HEK293 (cell line): ENCODE measurements around the gene SLC28A2.
A peak's percentile ranks its signal among the peaks of the same experiment; 100 is the strongest.

ENCODE experiments used
- CTCF ChIA-PET: fragments of 350-600 bp; formaldehyde crosslinking; extraction: SDS; loops from one replicate; lab custom pipeline; 2021; ENCODE audit warnings: antibody characterized with exemption; lab: Yijun Ruan, JAX
- POLR2A ChIA-PET: fragments of 300-600 bp; formaldehyde crosslinking; extraction: SDS; loops from one replicate; lab custom pipeline; 2020; ENCODE audit warnings: antibody characterized with exemption, inconsistent platforms; lab: Yijun Ruan, JAX
- H3K27ac ChIP-seq: fragments of 200-500 bp; sonication (Bioruptor generic); 2 replicates; pipeline ENCODE4 v1.5.1; 2014; ENCODE audit warnings: low read depth, low read length, control low read depth, inconsistent platforms; ENCODE audit errors: extremely low read depth
- H3K36me3 ChIP-seq, 2 experiments: fragments of 200-500 bp in 1 of 2; sonication (Bioruptor generic) in 1 of 2; 1 replicate in 1 of 2; 2 replicates in 1 of 2; pipeline ENCODE4 v1.5.1; 2014 to 2017; ENCODE audit warnings: inconsistent platforms in 2 of 2, low read length in 2 of 2; ENCODE audit not compliant: control insufficient read depth in 2 of 2, insufficient read depth in 1 of 2
- H3K4me1 ChIP-seq: fragments of 200-500 bp; sonication (Bioruptor generic); 2 replicates; pipeline ENCODE4 v1.5.1; 2014; ENCODE audit warnings: mild to moderate bottlenecking, low read length, inconsistent platforms; ENCODE audit not compliant: control insufficient read depth, insufficient read depth
- H3K4me3 ChIP-seq: 2 replicates; pipeline ENCODE4 v1.5.1; 2011; ENCODE audit warnings: low read depth, mild to moderate bottlenecking, control low read depth, low read length, moderate library complexity
- H3K9me3 ChIP-seq: fragments of 200-500 bp; sonication (Bioruptor generic); 2 replicates; pipeline ENCODE4 v1.5.1; 2014; ENCODE audit warnings: low read depth, low read length, inconsistent platforms; ENCODE audit not compliant: control insufficient read depth, insufficient read depth
- GLIS2 ChIP-seq: fragments of 450-650 bp; formaldehyde crosslinking; IDR thresholded peaks from 2 replicates; pipeline ENCODE4 v1.5.1; 2016; ENCODE audit warnings: missing biosample characterization, missing genetic modification characterization
- HOXA7 ChIP-seq: sonication (generic); formaldehyde crosslinking; IDR thresholded peaks from 2 replicates; pipeline ENCODE4 v1.8.1; 2022; ENCODE audit warnings: missing genetic modification reagents, borderline replicate concordance
- HOXC10 ChIP-seq: sonication (generic); formaldehyde crosslinking; IDR thresholded peaks from 2 replicates; pipeline ENCODE4 v1.8.1; 2023; ENCODE audit warnings: mild to moderate bottlenecking, missing genetic modification reagents
- KLF1 ChIP-seq: fragments of 450-650 bp; formaldehyde crosslinking; IDR thresholded peaks from 2 replicates; pipeline ENCODE4 v1.5.1; 2016; ENCODE audit warnings: missing biosample characterization, missing genetic modification characterization
- KLF10 ChIP-seq: fragments of 450-650 bp; IDR thresholded peaks from 2 replicates; pipeline ENCODE4 v1.5.1; 2018; ENCODE audit warnings: missing biosample characterization, mild to moderate bottlenecking, missing genetic modification characterization
- KLF9 ChIP-seq: fragments of 450-650 bp; formaldehyde crosslinking; IDR thresholded peaks from 2 replicates; pipeline ENCODE4 v1.5.1; 2016; ENCODE audit warnings: missing biosample characterization, missing genetic modification characterization, low read depth
- MEIS1 ChIP-seq: sonication (generic); formaldehyde crosslinking; IDR thresholded peaks from 2 replicates; pipeline ENCODE4 v1.8.1; 2022; ENCODE audit warnings: missing genetic modification reagents, mild to moderate bottlenecking, borderline replicate concordance
- PRDM1 ChIP-seq: fragments of 450-650 bp; formaldehyde crosslinking; IDR thresholded peaks from 2 replicates; pipeline ENCODE4; 2016; ENCODE audit warnings: missing biosample characterization, missing genetic modification characterization
- WT1 ChIP-seq: fragments of 450-650 bp; formaldehyde crosslinking; IDR thresholded peaks from 2 replicates; pipeline ENCODE4 v1.5.1; 2016; ENCODE audit warnings: missing biosample characterization, missing genetic modification characterization
- ZBTB1 ChIP-seq: fragments of 450-650 bp; formaldehyde crosslinking; IDR thresholded peaks from 2 replicates; pipeline ENCODE4 v1.5.1; 2016; ENCODE audit warnings: missing biosample characterization, missing genetic modification characterization
- ZBTB11 ChIP-seq: fragments of 450-650 bp; formaldehyde crosslinking; conservative IDR thresholded peaks from 2 replicates; pipeline ENCODE4 v1.5.1; 2016; ENCODE audit warnings: low read depth, missing biosample characterization, missing genetic modification characterization
- ZNF146 ChIP-seq: fragments of 450-650 bp; formaldehyde crosslinking; IDR thresholded peaks from 2 replicates; pipeline ENCODE4 v1.5.1; 2016; ENCODE audit warnings: missing biosample characterization, missing genetic modification characterization
- ZNF155 ChIP-seq: fragments of 450-650 bp; formaldehyde crosslinking; IDR thresholded peaks from 2 replicates; pipeline ENCODE4 v1.5.1; 2016; ENCODE audit warnings: missing biosample characterization, missing genetic modification characterization
- ZNF169 ChIP-seq: fragments of 450-650 bp; formaldehyde crosslinking; IDR thresholded peaks from 2 replicates; pipeline ENCODE4 v1.5.1; 2016; ENCODE audit warnings: missing biosample characterization, missing genetic modification characterization
- ZNF174 ChIP-seq: fragments of 450-650 bp; formaldehyde crosslinking; IDR thresholded peaks from 2 replicates; pipeline ENCODE4 v1.5.0; 2017; ENCODE audit warnings: missing biosample characterization, mild to moderate bottlenecking, missing genetic modification characterization
- ZNF175 ChIP-seq: fragments of 450-650 bp; formaldehyde crosslinking; IDR thresholded peaks from 2 replicates; pipeline ENCODE4 v1.5.1; 2016; ENCODE audit warnings: missing biosample characterization, missing genetic modification characterization
- ZNF223 ChIP-seq: fragments of 450-650 bp; formaldehyde crosslinking; IDR thresholded peaks from 2 replicates; pipeline ENCODE4 v1.5.1; 2016; ENCODE audit warnings: missing biosample characterization, missing genetic modification characterization
- ZNF324 ChIP-seq: fragments of 450-650 bp; formaldehyde crosslinking; IDR thresholded peaks from 2 replicates; pipeline ENCODE4 v1.5.1; 2016; ENCODE audit warnings: missing biosample characterization, missing genetic modification characterization
- ZNF37A ChIP-seq: fragments of 450-650 bp; IDR thresholded peaks from 2 replicates; pipeline ENCODE4 v1.5.1; 2018; ENCODE audit warnings: missing biosample characterization, missing genetic modification characterization
- ZNF426 ChIP-seq: fragments of 450-650 bp; formaldehyde crosslinking; IDR thresholded peaks from 2 replicates; pipeline ENCODE4 v1.5.1; 2017; ENCODE audit warnings: missing biosample characterization, missing genetic modification characterization, mild to moderate bottlenecking, inconsistent platforms, moderate library complexity
- ZNF530 ChIP-seq: fragments of 450-650 bp; formaldehyde crosslinking; IDR thresholded peaks from 2 replicates; pipeline ENCODE4 v1.5.1; 2016; ENCODE audit warnings: low read depth, missing biosample characterization, missing genetic modification characterization
- ZNF555 ChIP-seq: fragments of 450-650 bp; formaldehyde crosslinking; conservative IDR thresholded peaks from 2 replicates; pipeline ENCODE4 v1.5.1; 2017; ENCODE audit warnings: missing biosample characterization, mild to moderate bottlenecking, missing genetic modification characterization, inconsistent platforms
- ZNF623 ChIP-seq: fragments of 450-650 bp; formaldehyde crosslinking; IDR thresholded peaks from 2 replicates; pipeline ENCODE4 v1.5.1; 2016; ENCODE audit warnings: missing biosample characterization, missing genetic modification characterization
- ZNF692 ChIP-seq: fragments of 450-650 bp; formaldehyde crosslinking; IDR thresholded peaks from 2 replicates; pipeline ENCODE4 v1.5.1; 2016; ENCODE audit warnings: missing biosample characterization, missing genetic modification characterization
- ZNF701 ChIP-seq: fragments of 450-650 bp; formaldehyde crosslinking; IDR thresholded peaks from 2 replicates; pipeline ENCODE4 v1.5.1; 2016; ENCODE audit warnings: missing biosample characterization, missing genetic modification characterization
- ZNF707 ChIP-seq: fragments of 450-650 bp; formaldehyde crosslinking; IDR thresholded peaks from 2 replicates; pipeline ENCODE4 v1.5.1; 2016; ENCODE audit warnings: missing biosample characterization, missing genetic modification characterization
- ZSCAN16 ChIP-seq: fragments of 450-650 bp; formaldehyde crosslinking; IDR thresholded peaks from 2 replicates; pipeline ENCODE4 v1.5.1; 2016; ENCODE audit warnings: missing biosample characterization, missing genetic modification characterization
- TF ChIP-seq, protein P1 (sequence below): fragments of 450-650 bp; formaldehyde crosslinking; IDR thresholded peaks from 2 replicates; pipeline ENCODE4 v1.5.1; 2016; ENCODE audit warnings: missing biosample characterization, missing genetic modification characterization
- TF ChIP-seq, protein P2 (sequence below): fragments of 450-650 bp; formaldehyde crosslinking; IDR thresholded peaks from 2 replicates; pipeline ENCODE4 v1.5.1; 2016; ENCODE audit warnings: missing biosample characterization, missing genetic modification characterization

SLC28A2 gene

DNA sequence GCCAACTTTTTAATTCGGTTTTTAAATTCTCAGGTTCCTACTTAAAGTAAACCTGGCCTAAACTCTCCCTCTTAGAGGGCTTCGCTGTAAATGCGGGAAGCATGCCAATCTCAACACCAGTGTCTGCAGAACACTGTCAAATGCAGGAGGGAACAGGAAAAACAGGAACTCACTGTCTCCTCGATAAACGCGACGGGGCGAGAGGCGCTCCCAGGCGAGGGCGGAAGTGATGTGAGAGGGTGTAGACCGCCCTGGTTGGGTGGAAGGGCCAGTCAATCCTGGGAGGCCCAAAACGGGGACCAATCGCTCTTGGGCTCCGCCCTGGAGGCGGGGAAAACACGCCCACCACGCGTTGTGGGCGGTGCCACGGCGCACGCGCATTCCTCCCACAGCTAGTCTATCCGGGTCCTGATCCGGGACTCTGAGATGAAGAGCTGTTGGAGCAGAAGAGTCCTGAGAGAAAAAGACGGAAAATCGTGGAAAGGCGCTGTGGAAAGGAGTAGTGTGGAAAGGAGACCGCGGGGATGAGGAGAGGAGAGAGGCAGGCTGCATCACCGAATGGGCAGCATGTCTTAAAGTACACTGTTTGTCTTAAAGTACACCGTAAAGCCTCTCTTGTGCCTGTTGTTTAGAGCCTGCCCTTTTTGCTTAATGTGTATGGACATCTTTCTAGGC lies 27.1 kb downstream of the SLC28A2 start (continued):
- TF ChIP-seq ZBTB11 = peak; percentile 78
- no peak for TF ChIP-seq ZNF223 (tag by site-specific recombination)
- TF ChIP-seq PRDM1 (tag by site-specific recombination) = no peak
- no peak for TF ChIP-seq ZNF707 (tag by site-specific recombination)
- no peak for TF ChIP-seq ZNF426 (tag by site-specific recombination)
- no peak for TF ChIP-seq ZNF174 (tag by site-specific recombination)
- no peak for TF ChIP-seq HOXA7 (CRISPR knock-in tag)
- peak; percentile 57 for TF ChIP-seq KLF1 (tag by site-specific recombination)
- TF ChIP-seq ZNF530 = no peak
- TF ChIP-seq, protein P1, sequence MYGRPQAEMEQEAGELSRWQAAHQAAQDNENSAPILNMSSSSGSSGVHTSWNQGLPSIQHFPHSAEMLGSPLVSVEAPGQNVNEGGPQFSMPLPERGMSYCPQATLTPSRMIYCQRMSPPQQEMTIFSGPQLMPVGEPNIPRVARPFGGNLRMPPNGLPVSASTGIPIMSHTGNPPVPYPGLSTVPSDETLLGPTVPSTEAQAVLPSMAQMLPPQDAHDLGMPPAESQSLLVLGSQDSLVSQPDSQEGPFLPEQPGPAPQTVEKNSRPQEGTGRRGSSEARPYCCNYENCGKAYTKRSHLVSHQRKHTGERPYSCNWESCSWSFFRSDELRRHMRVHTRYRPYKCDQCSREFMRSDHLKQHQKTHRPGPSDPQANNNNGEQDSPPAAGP (tag by site-specific recombination) = no peak
- TF ChIP-seq ZNF324 = no peak
- no peak for TF ChIP-seq ZNF623
- TF ChIP-seq GLIS2 (tag by site-specific recombination) = peak; percentile 39; the same call in 1 of the 2 replicates
- no peak for TF ChIP-seq ZBTB1
- no peak for TF ChIP-seq ZNF146
- no peak for TF ChIP-seq ZNF701
- TF ChIP-seq ZNF555 (tag by site-specific recombination) = no peak

- ChIA-PET CTCF (no interaction called here), POLR2A (interaction anchor here (0.7 kb wide), 1 partner anchor 380 kb away, joined by 3 read pairs; no protein-coding TSS in a partner anchor)
- Histone ChIP-seq H3K9me3 (no peaks in the 10 kb centered on the region), H3K4me3 (no peak overlapping the region), H3K27ac (no peak overlapping the region), H3K4me1 (no peaks in the 10 kb centered on the region), H3K36me3 (no peaks in the 10 kb centered on the region)
- no peak for TF ChIP-seq ZNF169 (tag by site-specific recombination)
- no peak for TF ChIP-seq ZNF175
- TF ChIP-seq ZNF155 (tag by site-specific recombination) = no peak
- no peak for TF ChIP-seq ZSCAN16 (tag by site-specific recombination)
Measured at GRCh38 chr15:45285413-45285812, 33.4 kb downstream of the SLC28A2 start.

DNA sequence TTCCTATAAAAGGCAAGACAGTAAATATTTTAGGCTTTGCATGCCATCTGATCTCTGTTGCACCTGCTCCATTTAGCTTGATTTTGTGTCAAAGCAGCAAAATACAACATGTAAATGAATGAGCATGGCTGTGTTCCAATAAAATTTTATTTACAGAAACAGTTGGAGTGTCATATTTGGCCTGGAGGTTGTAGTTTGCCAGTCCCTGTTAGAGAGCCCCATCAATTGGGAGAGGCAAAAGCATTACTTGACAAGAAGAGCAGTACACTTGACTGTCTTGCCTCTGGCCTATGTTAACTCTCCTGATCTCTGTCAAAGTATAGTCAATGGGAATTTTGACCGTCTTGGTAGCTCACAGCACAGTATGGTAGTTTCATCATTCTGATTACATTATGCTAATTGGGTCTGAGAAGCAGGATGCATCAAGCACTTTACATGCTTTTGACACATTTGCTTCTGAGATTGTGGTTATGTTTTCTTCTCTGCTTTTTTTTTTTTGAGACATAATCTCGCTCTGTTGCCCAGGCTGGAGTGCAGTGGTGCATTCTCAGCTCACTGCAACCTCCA lies 35.4 kb downstream of the SLC28A2 start:
- Histone ChIP-seq H3K9me3 (no peaks in the 10 kb centered on the region), H3K4me1 (no peaks in the 10 kb centered on the region), H3K36me3 (no peaks in the 10 kb centered on the region), H3K27ac (no peak overlapping the region), H3K4me3 (no peak overlapping the region)
- ChIA-PET POLR2A (no interaction called here), CTCF (interaction anchor here (0.6 kb wide), 2 partner anchors 11 to 108 kb away, joined by 4 to 5 read pairs; no protein-coding TSS in a partner anchor)
- TF ChIP-seq KLF10 (tag by site-specific recombination) = no peak
- no peak for TF ChIP-seq KLF9 (tag by site-specific recombination)
- no peak for TF ChIP-seq ZNF37A (tag by site-specific recombination)
- TF ChIP-seq, protein P2, sequence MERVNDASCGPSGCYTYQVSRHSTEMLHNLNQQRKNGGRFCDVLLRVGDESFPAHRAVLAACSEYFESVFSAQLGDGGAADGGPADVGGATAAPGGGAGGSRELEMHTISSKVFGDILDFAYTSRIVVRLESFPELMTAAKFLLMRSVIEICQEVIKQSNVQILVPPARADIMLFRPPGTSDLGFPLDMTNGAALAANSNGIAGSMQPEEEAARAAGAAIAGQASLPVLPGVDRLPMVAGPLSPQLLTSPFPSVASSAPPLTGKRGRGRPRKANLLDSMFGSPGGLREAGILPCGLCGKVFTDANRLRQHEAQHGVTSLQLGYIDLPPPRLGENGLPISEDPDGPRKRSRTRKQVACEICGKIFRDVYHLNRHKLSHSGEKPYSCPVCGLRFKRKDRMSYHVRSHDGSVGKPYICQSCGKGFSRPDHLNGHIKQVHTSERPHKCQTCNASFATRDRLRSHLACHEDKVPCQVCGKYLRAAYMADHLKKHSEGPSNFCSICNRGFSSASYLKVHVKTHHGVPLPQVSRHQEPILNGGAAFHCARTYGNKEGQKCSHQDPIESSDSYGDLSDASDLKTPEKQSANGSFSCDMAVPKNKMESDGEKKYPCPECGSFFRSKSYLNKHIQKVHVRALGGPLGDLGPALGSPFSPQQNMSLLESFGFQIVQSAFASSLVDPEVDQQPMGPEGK (tag by site-specific recombination) = no peak
- no peak for TF ChIP-seq HOXC10
- no peak for TF ChIP-seq ZNF692 (tag by site-specific recombination)
- TF ChIP-seq WT1 = no peak
- no peak for TF ChIP-seq MEIS1
